Fibroblast of lung (primary cell): Measurements from ENCODE around the gene KRTAP4-2. TPM values are rescaled to one million over a fixed set of nuclear protein-coding genes. Genes with fewer than 3 reads are reported as not detected.
A peak's percentile ranks its signal among the peaks of the same experiment; 100 is the strongest.

Experiments
- DNase-seq, 2 donors: peaks; one replicate each; pipeline versions ENCODE4 v3.0.0 to v3.0.0-alpha.2; 2010; ENCODE audit warnings: low read depth in 2 of 2
- H2AFZ ChIP-seq: 2 replicates; pipeline ENCODE4 v1.5.1; 2012; ENCODE audit warnings: low read length, control low read depth, inconsistent platforms
- H3K27ac ChIP-seq: 2 replicates; pipeline ENCODE4 v1.5.1; 2011; ENCODE audit warnings: low read length, control low read depth; ENCODE audit not compliant: insufficient read depth
- H3K27me3 ChIP-seq: 2 replicates; pipeline ENCODE4 v1.5.1; 2011; ENCODE audit warnings: mild to moderate bottlenecking, low read length; ENCODE audit not compliant: control insufficient read depth, insufficient read depth
- H3K36me3 ChIP-seq: 2 replicates; pipeline ENCODE4 v1.5.1; 2011; ENCODE audit warnings: low read length; ENCODE audit not compliant: control insufficient read depth, insufficient read depth
- H3K4me1 ChIP-seq: 2 replicates; pipeline ENCODE4 v1.5.1; 2011; ENCODE audit warnings: low read length; ENCODE audit not compliant: control insufficient read depth, insufficient read depth; ENCODE audit errors: extremely low read depth
- H3K4me2 ChIP-seq: 2 replicates; pipeline ENCODE4 v1.5.1; 2011; ENCODE audit warnings: low read length, control low read depth; ENCODE audit not compliant: insufficient read depth; ENCODE audit errors: extremely low read depth
- H3K4me3 ChIP-seq, 4 experiments: fragments of 200-600 bp in 1 of 4; sonication (generic) in 1 of 4; replicated peaks in 1 of 4; 2 replicates each; pipeline ENCODE4 v1.5.1; 2011 to 2016; ENCODE audit warnings: low read length in 4 of 4, low read depth in 3 of 4, mild to moderate bottlenecking in 3 of 4, control low read depth in 2 of 4, inconsistent platforms in 1 of 4, mixed read lengths in 1 of 4; ENCODE audit not compliant: insufficient read depth in 1 of 4; ENCODE audit errors: control extremely low read depth in 1 of 4
- H3K79me2 ChIP-seq: 2 replicates; pipeline ENCODE4 v1.5.1; 2012; ENCODE audit warnings: mild to moderate bottlenecking, low read length, inconsistent platforms; ENCODE audit not compliant: control insufficient read depth, insufficient read depth
- H3K9ac ChIP-seq: 2 replicates; pipeline ENCODE4 v1.5.1; 2011; ENCODE audit warnings: mild to moderate bottlenecking, low read length, control low read depth; ENCODE audit not compliant: insufficient read depth
- H3K9me3 ChIP-seq: 2 replicates; pipeline ENCODE4 v1.5.1; 2012; ENCODE audit warnings: low read depth, low read length; ENCODE audit not compliant: control insufficient read depth, insufficient read depth
- H4K20me1 ChIP-seq: 2 replicates; pipeline ENCODE4 v1.5.1; 2011; ENCODE audit warnings: low read length; ENCODE audit not compliant: control insufficient read depth, insufficient read depth; ENCODE audit errors: extremely low read depth
- EZH2 ChIP-seq: IDR thresholded peaks from 2 replicates; pipeline ENCODE4 v1.5.1; 2012; ENCODE audit warnings: low read length, control low read depth, mild to moderate bottlenecking; ENCODE audit errors: missing control alignments
- polyA plus RNA-seq, 2 donors: library from polyadenylated mRNA; depleted of rRNA in 1 of 2; stranded (reverse) in 1 of 2; unstranded in 1 of 2; fragments of >200 nt; gene quantifications; 2 replicates each; pipeline ENCODE4 v1.2.1, GENCODE V29; 2011 to 2012; ENCODE audit warnings: missing spikeins in 1 of 2
- total RNA-seq: library from RNA; depleted of rRNA; stranded (reverse); fragments of >200 nt; gene quantifications from 2 replicates; pipeline ENCODE4 v1.2.1, GENCODE V29; 2014
- TF ChIP-seq, protein P1 (sequence below), 2 donors: IDR thresholded peaks in 1 of 2; conservative IDR thresholded peaks in 1 of 2; 1 replicate in 1 of 2; 2 replicates in 1 of 2; pipeline ENCODE4 v1.5.1; 2011 to 2012; ENCODE audit warnings: low read length in 2 of 2, control low read depth in 1 of 2, inconsistent platforms in 1 of 2, low read depth in 1 of 2, mild to moderate bottlenecking in 1 of 2

Gene KRTAP4-2
- total and polyA plus RNA-seq, 2 donors (not counting 1 experiment from before 2014, with no cell fraction given) = not detected

DNA sequence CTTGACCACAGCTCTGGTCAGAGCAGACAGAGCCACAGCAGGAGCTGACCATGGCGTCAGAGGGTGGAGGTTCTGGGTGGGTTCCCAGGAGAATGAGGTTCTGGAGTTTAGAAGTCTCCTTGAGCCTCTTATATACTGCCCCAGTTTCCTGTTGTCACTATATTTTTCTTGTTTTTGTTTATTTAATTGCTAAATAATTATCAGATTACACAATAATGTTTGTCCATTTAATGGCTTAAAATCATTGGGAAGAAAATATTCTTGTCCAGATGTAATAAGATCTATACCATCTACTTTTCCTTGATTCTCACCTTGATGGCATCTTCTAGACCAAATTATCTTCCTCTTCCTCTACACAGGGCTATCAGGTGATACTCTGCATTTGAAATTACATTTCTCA lies 9.9 kb downstream of the KRTAP4-2 start, which contains the start of gene KRTAP4-3:
Gene KRTAP4-3 (minus strand): TSS at position 101 of the 400 bp plus-strand sequence. CDS start 49 bp downstream, at position 52.
- H3K79me2 ChIP-seq = no peaks in the 10 kb centered on the region

DNA sequence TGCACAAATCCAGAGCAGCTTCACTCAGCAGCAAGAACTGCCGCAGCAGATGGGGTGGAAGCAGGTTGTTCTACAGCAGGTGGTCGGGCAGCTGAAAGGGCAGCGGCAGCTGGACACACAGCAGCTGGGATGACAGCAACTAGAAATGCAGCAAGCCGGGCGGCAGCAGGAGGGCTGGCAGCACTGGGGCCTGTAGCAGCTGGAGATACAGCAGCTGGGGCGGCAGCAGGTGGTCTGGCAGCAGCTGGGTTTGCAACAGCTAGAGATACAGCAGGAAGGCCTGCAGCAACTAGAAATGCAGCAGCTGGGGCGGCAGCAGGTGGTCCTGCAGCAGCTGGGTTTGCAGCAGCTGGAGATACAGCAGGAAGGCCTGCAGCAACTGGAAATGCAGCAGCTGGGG lies 10.5 kb downstream of the KRTAP4-2 start:
- Histone ChIP-seq H3K4me3 (no peak overlapping the region), H3K36me3 (no peaks in the 10 kb centered on the region), H3K27ac (no peak overlapping the region), H4K20me1 (no peaks in the 10 kb centered on the region), H3K4me1 (no peaks in the 10 kb centered on the region), H3K79me2 (no peaks in the 10 kb centered on the region), H3K9ac (no peak overlapping the region), H3K9me3 (no peaks in the 10 kb centered on the region), H2AFZ (no peak overlapping the region), H3K27me3 (no peaks in the 10 kb centered on the region), H3K4me2 (no peak overlapping the region)
- no peak for DNase-seq
- no peak for TF ChIP-seq EZH2
- TF ChIP-seq, protein P1, sequence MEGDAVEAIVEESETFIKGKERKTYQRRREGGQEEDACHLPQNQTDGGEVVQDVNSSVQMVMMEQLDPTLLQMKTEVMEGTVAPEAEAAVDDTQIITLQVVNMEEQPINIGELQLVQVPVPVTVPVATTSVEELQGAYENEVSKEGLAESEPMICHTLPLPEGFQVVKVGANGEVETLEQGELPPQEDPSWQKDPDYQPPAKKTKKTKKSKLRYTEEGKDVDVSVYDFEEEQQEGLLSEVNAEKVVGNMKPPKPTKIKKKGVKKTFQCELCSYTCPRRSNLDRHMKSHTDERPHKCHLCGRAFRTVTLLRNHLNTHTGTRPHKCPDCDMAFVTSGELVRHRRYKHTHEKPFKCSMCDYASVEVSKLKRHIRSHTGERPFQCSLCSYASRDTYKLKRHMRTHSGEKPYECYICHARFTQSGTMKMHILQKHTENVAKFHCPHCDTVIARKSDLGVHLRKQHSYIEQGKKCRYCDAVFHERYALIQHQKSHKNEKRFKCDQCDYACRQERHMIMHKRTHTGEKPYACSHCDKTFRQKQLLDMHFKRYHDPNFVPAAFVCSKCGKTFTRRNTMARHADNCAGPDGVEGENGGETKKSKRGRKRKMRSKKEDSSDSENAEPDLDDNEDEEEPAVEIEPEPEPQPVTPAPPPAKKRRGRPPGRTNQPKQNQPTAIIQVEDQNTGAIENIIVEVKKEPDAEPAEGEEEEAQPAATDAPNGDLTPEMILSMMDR (conservative IDR thresholded peaks at IDR 0.05 in 1 of 2, IDR thresholded peaks at IDR 0.05 in 1 of 2; ENCODE audit: low read depth in 1 of 2, low read length in 2 of 2) = no peak

More for the DNA sequence above, 9.9 kb downstream of the KRTAP4-2 start, which contains the start of gene KRTAP4-3:
- no peak within 1 kb of the TSS for H3K9ac ChIP-seq
- no peaks in the 10 kb centered on the region for H3K36me3 ChIP-seq
- no peaks in the 10 kb centered on the region for H4K20me1 ChIP-seq
- no peak within 1 kb of the TSS for H3K4me2 ChIP-seq
- no peaks in the 10 kb centered on the region for H3K4me1 ChIP-seq
- H3K4me3 ChIP-seq = no peak within 1 kb of the TSS
- DNase-seq = no peak
- H3K27ac ChIP-seq = no peak within 1 kb of the TSS
- H3K27me3 ChIP-seq = no peaks in the 10 kb centered on the region
- TF ChIP-seq, protein P1 (conservative IDR thresholded peaks at IDR 0.05 in 1 of 2, IDR thresholded peaks at IDR 0.05 in 1 of 2; ENCODE audit: low read depth in 1 of 2, low read length in 2 of 2) = no peak
- no peak for TF ChIP-seq EZH2
- no peaks in the 10 kb centered on the region for H3K9me3 ChIP-seq
- H2AFZ ChIP-seq = no peak within 1 kb of the TSS

DNA sequence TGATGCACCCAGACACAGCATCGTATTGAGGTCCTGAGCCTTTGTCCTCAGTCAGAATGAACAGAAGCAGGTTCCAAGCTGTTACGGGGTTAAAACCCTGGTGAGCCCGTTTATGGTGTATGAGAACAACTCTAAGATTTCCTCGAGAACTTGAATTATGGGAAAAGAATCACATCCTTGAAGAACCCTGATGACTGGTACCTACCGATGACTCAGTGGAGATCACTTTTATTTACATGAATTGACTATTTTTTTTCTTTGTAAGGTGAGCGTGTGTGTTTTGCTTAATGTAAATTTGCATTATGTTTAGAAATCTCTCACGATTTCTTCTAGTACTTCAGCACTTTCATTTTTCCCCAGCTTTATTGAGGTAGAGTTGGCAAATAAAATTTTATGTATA lies 14.2 kb downstream of the KRTAP4-2 start:
- TF ChIP-seq, protein P1 (conservative IDR thresholded peaks at IDR 0.05 in 1 of 2, IDR thresholded peaks at IDR 0.05 in 1 of 2; ENCODE audit: low read depth in 1 of 2, low read length in 2 of 2) = no peak
- TF ChIP-seq EZH2 = no peak
- peak in 1 of 2 donors; percentile 17 for DNase-seq
- Histone ChIP-seq H3K4me2 (no peak overlapping the region), H3K4me3 (no peak overlapping the region), H3K27ac (no peak overlapping the region), H3K4me1 (no peaks in the 10 kb centered on the region), H2AFZ (no peak overlapping the region), H3K9me3 (no peaks in the 10 kb centered on the region), H3K36me3 (no peaks in the 10 kb centered on the region), H3K79me2 (no peaks in the 10 kb centered on the region), H3K27me3 (no peaks in the 10 kb centered on the region), H3K9ac (no peak overlapping the region), H4K20me1 (no peaks in the 10 kb centered on the region)
